WTC11 (cell line): Measurements from ENCODE around the gene NOL9.

ENCODE experiments used
- MXD4 ChIP-seq: fragments of 250-450 bp; sonication (Bioruptor Pico); IDR thresholded peaks from 2 replicates; pipeline ENCODE4 v1.8.0; 2021; ENCODE audit warnings: mild to moderate bottlenecking, moderate library complexity, borderline replicate concordance
- ZNF317 ChIP-seq: sonication (generic); formaldehyde crosslinking; IDR thresholded peaks from 2 replicates; pipeline ENCODE4 v1.8.1; 2023; ENCODE audit warnings: low read depth, mild to moderate bottlenecking, moderate library complexity, missing genetic modification reagents, borderline replicate concordance
- TF ChIP-seq, protein P1 (sequence below): fragments of 200-600 bp; IDR thresholded peaks from 2 replicates; pipeline ENCODE4 v1.8.0; 2022; ENCODE audit warnings: antibody characterized with exemption

DNA sequence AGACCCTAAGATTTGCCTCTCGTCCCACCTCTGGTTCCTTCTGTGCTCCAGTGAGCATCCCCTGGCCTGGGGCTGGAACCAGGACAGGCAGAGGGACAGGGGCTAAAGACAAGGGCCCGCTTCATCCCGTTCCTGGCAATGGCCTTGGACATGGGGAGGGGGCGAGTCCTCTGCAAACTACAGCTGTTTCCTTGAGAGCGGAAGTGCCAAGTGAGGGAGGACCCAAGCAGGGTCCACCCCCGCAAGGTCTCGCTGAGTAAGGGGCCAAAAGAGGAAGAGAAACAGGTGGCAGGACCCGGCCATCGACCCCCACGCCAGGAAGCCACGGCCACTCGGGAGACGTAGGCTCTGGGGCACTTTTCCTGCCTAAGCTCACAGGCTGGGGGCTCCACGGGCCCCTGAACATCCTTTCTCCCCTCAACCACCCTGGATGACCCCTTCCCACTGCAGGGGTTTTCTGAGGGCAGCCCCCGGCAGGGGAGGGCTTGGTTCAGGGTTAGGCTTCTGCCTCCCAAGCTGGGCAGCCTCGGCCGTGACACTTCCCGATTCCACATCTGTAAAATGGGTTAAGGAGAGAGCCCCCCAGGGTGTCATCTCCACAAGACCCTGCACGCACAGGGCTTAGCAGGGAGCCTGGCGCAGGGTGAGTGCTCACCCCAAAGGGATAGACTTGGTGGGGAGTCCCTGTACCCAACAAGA lies 44.9 kb downstream of the NOL9 start:
- TF ChIP-seq, protein P1, sequence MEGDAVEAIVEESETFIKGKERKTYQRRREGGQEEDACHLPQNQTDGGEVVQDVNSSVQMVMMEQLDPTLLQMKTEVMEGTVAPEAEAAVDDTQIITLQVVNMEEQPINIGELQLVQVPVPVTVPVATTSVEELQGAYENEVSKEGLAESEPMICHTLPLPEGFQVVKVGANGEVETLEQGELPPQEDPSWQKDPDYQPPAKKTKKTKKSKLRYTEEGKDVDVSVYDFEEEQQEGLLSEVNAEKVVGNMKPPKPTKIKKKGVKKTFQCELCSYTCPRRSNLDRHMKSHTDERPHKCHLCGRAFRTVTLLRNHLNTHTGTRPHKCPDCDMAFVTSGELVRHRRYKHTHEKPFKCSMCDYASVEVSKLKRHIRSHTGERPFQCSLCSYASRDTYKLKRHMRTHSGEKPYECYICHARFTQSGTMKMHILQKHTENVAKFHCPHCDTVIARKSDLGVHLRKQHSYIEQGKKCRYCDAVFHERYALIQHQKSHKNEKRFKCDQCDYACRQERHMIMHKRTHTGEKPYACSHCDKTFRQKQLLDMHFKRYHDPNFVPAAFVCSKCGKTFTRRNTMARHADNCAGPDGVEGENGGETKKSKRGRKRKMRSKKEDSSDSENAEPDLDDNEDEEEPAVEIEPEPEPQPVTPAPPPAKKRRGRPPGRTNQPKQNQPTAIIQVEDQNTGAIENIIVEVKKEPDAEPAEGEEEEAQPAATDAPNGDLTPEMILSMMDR = no peak
- TF ChIP-seq ZNF317 (CRISPR knock-in tag) (no peak), MXD4 (no peak)
